Measurements from ENCODE around the gene CAP2.

The CAP2 gene

DNA sequence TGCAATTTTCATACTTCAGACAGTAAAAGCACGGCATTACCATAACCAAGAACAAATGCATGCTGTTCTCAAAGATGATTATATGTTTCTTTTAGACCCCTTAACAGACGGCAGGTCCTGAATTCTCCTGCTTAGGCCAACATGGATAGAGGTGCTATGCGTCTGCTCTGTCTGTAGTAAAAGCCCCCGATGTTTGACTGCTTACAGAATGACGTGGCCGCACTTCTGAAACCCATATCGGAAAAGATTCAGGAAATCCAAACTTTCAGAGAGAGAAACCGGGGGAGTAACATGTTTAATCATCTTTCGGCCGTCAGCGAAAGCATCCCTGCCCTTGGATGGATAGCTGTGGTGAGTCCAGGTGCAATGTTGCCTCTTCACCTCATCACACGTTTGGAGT, 113.6 kb downstream of the CAP2 start:
- TF ChIP-seq NFIC (IDR thresholded peaks at IDR 0.05): no peak
- TF ChIP-seq RAD21 (IDR thresholded peaks at IDR 0.05; ENCODE audit: low read depth): no peak
- TF ChIP-seq MAX (IDR thresholded peaks at IDR 0.05): no peak
- no peak for TF ChIP-seq EGR1 (IDR thresholded peaks at IDR 0.05)
- TF ChIP-seq, protein P1, sequence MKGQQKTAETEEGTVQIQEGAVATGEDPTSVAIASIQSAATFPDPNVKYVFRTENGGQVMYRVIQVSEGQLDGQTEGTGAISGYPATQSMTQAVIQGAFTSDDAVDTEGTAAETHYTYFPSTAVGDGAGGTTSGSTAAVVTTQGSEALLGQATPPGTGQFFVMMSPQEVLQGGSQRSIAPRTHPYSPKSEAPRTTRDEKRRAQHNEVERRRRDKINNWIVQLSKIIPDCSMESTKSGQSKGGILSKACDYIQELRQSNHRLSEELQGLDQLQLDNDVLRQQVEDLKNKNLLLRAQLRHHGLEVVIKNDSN (IDR thresholded peaks at IDR 0.05): no peak
- no peak for TF ChIP-seq YY1 (IDR thresholded peaks at IDR 0.05; ENCODE audit: low read depth)
- no peak for TF ChIP-seq TAF1 (IDR thresholded peaks at IDR 0.05; ENCODE audit: low read depth)
- TF ChIP-seq TCF12 (IDR thresholded peaks at IDR 0.05; ENCODE audit: low read depth): no peak
- TF ChIP-seq REST (IDR thresholded peaks at IDR 0.05; ENCODE audit: low read depth): no peak
- TF ChIP-seq TEAD4 (IDR thresholded peaks at IDR 0.05): no peak
- TF ChIP-seq CREB1 (IDR thresholded peaks at IDR 0.05; ENCODE audit: low read depth): no peak
- no peak for TF ChIP-seq ZBTB7A (IDR thresholded peaks at IDR 0.05; ENCODE audit: low read depth)
- no peak for TF ChIP-seq EP300 (IDR thresholded peaks at IDR 0.05; ENCODE audit: borderline replicate concordance)
- TF ChIP-seq CEBPB (IDR thresholded peaks at IDR 0.05): no peak
- TF ChIP-seq FOXM1 (IDR thresholded peaks at IDR 0.05; ENCODE audit: borderline replicate concordance, low read depth): no peak

- TF ChIP-seq MAX (IDR thresholded peaks at IDR 0.05) (no peak), RAD21 (IDR thresholded peaks at IDR 0.05; ENCODE audit: low read depth) (no peak), REST (IDR thresholded peaks at IDR 0.05; ENCODE audit: low read depth) (no peak), FOXM1 (IDR thresholded peaks at IDR 0.05; ENCODE audit: borderline replicate concordance, low read depth) (no peak), CEBPB (IDR thresholded peaks at IDR 0.05) (no peak), CREB1 (IDR thresholded peaks at IDR 0.05; ENCODE audit: low read depth) (no peak), TAF1 (IDR thresholded peaks at IDR 0.05; ENCODE audit: low read depth) (no peak), YY1 (IDR thresholded peaks at IDR 0.05; ENCODE audit: low read depth) (no peak), TCF12 (IDR thresholded peaks at IDR 0.05; ENCODE audit: low read depth) (no peak)
- TF ChIP-seq, protein P1 (IDR thresholded peaks at IDR 0.05): no peak
Measured at GRCh38 chr6:17511084-17511483, 117.7 kb downstream of the CAP2 start.

DNA sequence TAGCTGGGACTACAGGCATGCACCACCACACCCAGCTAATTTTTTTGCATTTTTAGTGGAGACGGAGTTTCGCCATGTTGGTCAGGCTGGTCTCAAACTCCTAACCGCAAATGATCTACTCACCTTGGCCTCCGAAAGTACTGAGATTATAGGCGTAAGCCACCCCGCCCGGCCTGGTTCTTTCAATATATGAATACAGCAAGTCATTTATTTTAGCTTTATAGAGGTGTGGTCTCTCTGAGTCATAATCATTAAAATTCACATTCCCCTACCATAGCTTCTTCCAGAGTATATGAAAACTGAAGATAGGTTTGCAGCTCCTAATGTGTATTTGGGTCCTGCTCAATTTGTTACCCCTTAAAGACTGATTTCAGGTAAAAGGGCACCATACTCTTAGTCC, 118.2 kb downstream of the CAP2 start:
- no peak for TF ChIP-seq ZBTB7A (IDR thresholded peaks at IDR 0.05; ENCODE audit: low read depth)
- no peak for TF ChIP-seq EGR1 (IDR thresholded peaks at IDR 0.05)
- TF ChIP-seq MAX (IDR thresholded peaks at IDR 0.05): no peak
- no peak for TF ChIP-seq RAD21 (IDR thresholded peaks at IDR 0.05; ENCODE audit: low read depth)
- no peak for TF ChIP-seq TAF1 (IDR thresholded peaks at IDR 0.05; ENCODE audit: low read depth)
- TF ChIP-seq CEBPB (IDR thresholded peaks at IDR 0.05): no peak
- no peak for TF ChIP-seq NFIC (IDR thresholded peaks at IDR 0.05)
- TF ChIP-seq FOXM1 (IDR thresholded peaks at IDR 0.05; ENCODE audit: borderline replicate concordance, low read depth): no peak
- TF ChIP-seq EP300 (IDR thresholded peaks at IDR 0.05; ENCODE audit: borderline replicate concordance): no peak
- TF ChIP-seq YY1 (IDR thresholded peaks at IDR 0.05; ENCODE audit: low read depth): no peak
- no peak for TF ChIP-seq TCF12 (IDR thresholded peaks at IDR 0.05; ENCODE audit: low read depth)
- no peak for TF ChIP-seq TEAD4 (IDR thresholded peaks at IDR 0.05)
- TF ChIP-seq CREB1 (IDR thresholded peaks at IDR 0.05; ENCODE audit: low read depth): no peak

DNA sequence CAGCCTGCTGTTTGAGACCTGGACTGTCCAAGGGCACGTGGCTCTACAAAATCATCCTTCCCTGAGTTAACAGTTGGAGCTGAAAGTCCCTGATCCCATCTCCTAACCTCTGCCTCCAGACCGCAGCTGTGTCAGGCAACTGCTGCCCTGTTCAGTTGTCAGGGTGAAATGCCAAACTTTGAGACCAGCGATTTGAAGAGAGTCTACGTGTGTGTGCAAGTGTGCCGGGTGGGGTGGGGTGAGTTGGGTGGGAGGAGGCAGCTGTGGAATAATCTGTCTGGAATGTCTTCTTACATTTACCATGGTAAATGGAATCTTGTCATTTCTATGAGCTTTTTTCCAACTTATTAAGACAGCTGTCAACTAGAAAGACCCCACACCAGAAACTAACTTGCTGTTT, 125.7 kb downstream of the CAP2 start:
- TF ChIP-seq CREB1 (IDR thresholded peaks at IDR 0.05; ENCODE audit: low read depth): no peak
- TF ChIP-seq MAX (IDR thresholded peaks at IDR 0.05): no peak

DNA sequence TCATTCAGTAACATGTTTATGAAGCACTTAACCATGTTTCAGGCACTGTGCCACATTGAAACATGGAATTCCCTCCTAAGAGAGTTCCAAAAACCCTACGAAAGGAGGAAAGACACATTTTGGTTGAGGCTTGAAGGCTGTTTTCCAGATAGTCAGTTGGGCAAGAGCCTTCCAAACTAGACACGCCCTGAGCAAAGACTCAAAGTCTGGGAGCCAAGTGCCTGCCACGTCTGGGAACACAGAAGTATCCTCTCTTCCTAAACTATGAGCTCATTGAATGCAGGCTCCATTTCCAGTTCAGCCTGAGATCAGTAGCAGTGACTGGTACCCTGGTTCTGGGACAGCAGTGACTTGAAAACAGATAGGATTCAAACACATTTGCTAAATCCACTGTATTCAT, 132.2 kb downstream of the CAP2 start:
- TF ChIP-seq EGR1 (IDR thresholded peaks at IDR 0.05) (no peak), REST (IDR thresholded peaks at IDR 0.05; ENCODE audit: low read depth) (no peak), TCF12 (IDR thresholded peaks at IDR 0.05; ENCODE audit: low read depth) (no peak), TAF1 (IDR thresholded peaks at IDR 0.05; ENCODE audit: low read depth) (no peak), NFIC (IDR thresholded peaks at IDR 0.05) (no peak), EP300 (IDR thresholded peaks at IDR 0.05; ENCODE audit: borderline replicate concordance) (no peak), FOXM1 (IDR thresholded peaks at IDR 0.05; ENCODE audit: borderline replicate concordance, low read depth) (no peak), CREB1 (IDR thresholded peaks at IDR 0.05; ENCODE audit: low read depth) (no peak)
- TF ChIP-seq, protein P1 (IDR thresholded peaks at IDR 0.05): no peak
